ENCODE data around the gene TMEM184A.

TMEM184A gene

GRCh38 chr7:1501487-1502270 is 54.3 kb downstream of the TMEM184A start:
- DNase-seq (ENCODE audit: low spot score), result no peak

DNA sequence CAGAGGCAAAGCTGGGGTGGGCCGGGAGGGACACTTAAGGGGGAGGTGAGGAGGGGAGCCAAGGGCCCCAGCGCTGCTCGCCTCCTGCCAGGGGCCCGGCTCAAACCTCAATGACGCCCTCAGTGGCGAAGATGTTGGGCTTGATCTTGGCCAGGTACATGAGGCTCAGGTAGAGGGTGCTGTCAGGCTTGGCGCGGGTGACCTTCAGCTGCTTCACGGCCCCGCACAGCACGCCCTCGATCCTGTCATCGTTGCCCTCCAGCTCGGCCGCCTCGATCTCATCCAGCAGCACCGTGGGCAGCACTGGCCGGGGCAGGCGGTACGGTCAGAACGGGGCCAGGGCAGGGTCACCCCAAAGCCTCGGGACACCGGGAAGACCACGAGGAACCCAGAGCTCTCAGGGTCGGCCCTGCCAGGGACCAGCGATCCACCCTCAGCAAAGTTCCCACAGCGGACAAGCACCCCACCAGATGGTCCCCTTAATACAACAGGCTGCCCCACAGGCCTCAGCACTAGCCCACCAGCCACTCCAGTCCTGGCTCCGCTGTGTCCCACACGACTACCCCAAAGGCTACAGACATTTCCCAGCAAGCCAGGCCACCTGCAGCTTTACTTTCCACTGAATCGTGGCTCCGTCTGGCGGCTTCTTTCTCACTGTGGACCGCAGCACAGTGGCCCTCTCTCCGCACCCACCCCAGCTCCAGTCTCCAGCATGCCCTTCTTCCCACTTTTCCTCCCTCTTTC is 55.8 kb downstream of the TMEM184A start:
- no peak for DNase-seq (ENCODE audit: low spot score)

GRCh38 chr7:1499367-1500029 is 56.5 kb downstream of the TMEM184A start:
- DNase-seq (ENCODE audit: low spot score), result no peak

- no peak for DNase-seq (ENCODE audit: low spot score)
These were observed 57.4 kb downstream of the TMEM184A start for GRCh38 chr7:1498370-1499305.

DNA sequence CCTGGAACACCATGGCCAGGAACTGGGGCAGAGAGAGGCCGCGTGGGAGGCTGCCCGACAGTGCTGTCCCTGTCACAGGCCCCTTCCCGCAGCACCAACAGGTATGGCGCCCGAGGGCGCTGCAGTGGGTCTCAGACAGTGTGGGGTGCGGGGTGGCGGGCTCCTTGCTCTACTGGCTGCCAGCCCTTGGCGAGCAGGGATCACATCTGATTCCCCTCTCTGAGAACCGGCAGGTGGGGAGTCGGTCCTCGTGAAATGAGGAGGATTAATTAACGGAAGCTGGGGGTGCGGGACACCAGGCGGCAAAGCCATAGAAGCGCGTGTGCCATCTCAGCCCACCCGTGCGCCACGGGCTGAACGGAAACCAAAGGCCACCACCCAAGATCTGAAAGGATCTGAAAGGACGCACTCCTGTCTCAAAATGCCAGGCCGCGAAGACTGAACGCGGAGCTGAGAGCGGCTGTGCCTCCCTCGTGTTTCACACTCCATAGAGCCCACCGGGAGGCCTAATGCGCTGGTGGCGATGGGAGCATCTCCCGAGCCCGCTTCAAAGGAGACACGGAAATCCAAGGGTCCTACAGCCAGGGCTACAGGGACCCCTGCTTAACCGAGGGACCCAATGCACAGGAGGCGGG is 58.6 kb downstream of the TMEM184A start:
- DNase-seq (ENCODE audit: low spot score), result no peak

DNA sequence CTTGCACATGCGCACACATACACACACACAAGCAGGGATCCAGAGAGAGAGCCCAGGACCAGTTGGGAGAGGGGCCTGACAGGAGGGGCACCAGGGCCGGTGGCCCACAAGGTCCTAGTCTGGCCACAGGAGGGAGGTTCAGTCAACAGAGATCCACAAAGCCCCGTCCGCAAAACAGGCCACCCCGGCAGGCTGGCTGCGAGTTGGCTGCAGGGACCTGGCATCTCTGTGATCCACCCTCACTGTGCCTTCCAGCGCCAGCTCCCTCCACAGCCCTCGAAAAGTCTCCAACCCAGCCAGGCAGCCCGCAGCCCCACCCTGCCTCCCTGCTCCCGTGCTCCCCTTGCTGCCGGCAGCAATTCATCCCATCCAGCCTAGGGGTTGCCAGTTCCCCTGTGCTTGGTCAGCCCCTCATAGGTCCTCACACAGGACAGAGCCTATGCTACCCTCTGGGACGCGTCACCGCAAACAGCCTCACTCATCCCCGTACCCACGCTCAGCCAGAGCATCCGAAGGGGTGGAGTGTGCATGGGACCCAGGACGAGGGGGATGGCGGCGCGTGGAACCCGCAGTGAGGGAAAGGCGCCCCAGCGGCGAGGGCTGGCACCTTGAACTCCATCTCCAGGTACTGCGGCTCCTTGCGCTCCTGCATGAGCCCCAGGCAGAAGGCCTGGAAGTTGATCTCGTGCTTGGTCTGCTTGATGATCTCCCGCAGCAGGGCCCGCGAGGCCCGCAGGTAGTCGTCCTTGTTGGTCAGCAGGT is 59.3 kb downstream of the TMEM184A start:
- DNase-seq (ENCODE audit: low spot score), result no peak

DNA sequence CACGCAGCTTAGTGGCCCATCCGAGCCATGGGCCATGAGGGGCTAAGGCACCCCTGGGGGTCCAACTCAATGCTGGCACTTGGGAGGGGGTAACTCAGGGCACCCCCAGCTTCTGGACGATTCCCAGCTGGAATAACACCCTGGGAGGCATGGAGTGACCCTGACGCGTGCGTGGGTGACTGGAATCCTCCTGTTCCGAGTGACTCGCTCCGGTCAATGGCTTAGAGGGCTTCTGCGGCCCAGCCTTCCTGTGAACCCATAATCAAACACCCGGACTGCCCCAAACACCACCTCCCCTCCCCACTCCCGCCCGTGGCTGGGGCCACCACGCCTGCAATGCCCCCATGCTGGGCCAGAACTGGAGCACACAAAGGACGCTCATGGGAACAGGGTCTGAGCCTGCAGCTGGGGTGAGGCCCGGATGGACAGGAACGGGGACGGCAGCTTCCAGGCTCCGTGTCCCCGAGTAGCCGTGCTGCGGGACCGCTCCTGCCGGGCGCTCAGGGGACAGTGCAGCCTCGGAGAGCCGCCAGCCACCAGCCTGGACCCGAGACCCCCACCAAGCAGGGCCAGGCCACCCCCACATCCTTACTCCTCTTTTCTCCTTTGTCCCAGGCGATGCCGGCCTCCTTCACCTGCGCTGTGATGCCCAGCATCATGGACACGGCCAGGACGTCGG is 60.3 kb downstream of the TMEM184A start:
- DNase-seq (ENCODE audit: low spot score), result no peak

DNA sequence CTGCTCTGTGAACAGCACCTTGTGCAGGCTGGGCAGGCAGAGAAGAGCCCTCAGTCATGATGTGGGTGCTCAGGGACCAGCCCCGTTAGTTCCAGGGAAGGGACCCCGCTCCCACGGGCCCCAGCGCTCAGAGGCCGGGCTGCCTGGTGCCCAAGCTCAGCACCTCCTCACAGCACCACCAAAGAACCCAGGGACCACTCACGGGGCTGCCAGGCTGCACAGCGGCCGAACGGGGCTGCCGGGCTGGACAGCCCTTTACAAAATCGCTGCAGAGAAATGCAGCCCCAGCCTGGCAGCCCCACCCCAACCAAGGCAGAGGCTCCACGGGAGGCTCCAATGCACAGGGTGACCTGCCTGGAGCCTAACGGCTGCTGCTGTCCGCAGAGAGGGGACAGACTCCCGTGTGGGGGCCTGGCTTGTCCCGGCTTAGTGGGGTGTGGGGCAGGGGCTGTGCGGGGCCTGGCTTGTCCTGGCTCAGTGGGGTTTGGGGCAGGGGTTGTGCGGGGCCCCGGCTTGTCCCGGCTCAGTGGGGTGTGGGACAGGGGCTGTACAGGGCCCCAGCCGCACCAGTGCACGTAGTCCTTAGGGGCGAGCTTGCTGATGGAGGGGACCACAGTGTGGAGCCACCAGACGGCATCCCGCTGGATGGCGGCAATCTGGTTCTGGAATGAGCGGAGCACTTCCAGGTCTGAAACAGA is 61.0 kb downstream of the TMEM184A start:
- DNase-seq (ENCODE audit: low spot score), result no peak

DNA sequence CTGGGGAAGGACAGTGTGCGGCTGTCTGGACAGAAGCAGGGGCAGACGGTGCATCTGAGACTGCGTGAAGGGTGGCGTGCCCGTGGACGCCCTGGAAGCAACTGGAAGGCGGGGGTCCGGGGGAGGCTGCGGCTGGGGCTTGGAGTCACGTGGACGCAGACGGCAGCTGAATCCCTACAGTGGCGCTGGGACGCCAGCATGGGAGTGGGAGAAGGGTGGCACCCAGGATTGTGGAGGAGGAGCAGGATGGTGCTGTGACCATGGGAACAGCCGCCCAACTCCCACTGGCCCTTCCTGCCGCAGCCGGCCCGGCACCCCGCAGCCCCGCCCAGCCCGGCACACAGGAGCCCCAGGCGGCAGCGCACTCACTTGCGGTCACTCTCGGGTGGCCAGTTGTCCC is 61.6 kb downstream of the TMEM184A start:
- no peak for DNase-seq (ENCODE audit: low spot score)

GRCh38 chr7:1493571-1493970 is 62.4 kb downstream of the TMEM184A start:
- DNase-seq (ENCODE audit: low spot score), result no peak

GRCh38 chr7:1493129-1493528 is 62.9 kb downstream of the TMEM184A start:
- no peak for DNase-seq (ENCODE audit: low spot score)

DNA sequence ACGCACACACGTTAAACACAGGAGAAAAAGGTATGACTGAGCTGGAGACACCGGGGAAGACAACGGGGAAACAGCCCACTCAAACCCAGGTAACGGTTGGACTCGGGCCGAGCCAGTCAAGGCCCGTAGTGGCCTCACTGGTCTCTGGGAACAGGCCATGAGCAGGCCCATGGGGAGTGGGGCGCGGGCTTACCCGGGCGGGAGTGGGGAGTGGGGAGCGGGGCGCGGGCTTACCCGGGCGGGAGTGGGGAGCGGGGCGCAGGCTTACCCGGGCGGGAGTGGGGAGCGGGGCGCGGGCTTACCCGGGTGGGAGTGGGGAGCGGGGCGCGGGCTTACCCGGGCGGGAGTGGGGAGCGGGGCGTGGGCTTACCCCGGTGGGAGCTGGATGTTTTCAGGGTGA is 63.4 kb downstream of the TMEM184A start:
- no peak for DNase-seq (ENCODE audit: low spot score)
